Hair follicular keratinocyte (primary cell): ENCODE measurements around the gene BIRC5. TPM values are rescaled to one million over a fixed set of nuclear protein-coding genes. Genes with fewer than 3 reads are reported as not detected.

ENCODE experiments used
- total RNA-seq: library from RNA; depleted of rRNA; stranded (reverse); fragments of >200 nt; gene quantifications from 2 replicates; pipeline ENCODE4 v1.2.3, GENCODE V29; 2015

Gene BIRC5
- 25.3 and 69.2 TPM in 2 replicates for total RNA-seq

GRCh38 chr17:78214016-78214705, at the start of gene BIRC5:
BIRC5 (plus strand) TSS chr17:78214253; CDS start chr17:78214317, 64 bp downstream.

GRCh38 chr17:78168242-78168902, 45.7 kb upstream of the BIRC5 start, which contains the start of gene SYNGR2:
SYNGR2 (plus strand) TSS chr17:78168581; CDS start chr17:78168617, 36 bp downstream.

GRCh38 chr17:78186692-78187595, 27.1 kb upstream of the BIRC5 start, which contains the start of the genes AFMID and TK1:
AFMID (plus strand) TSS chr17:78187362; CDS start chr17:78187371, 9 bp downstream.
TK1 (minus strand) TSS chr17:78187052; CDS start chr17:78186994, 58 bp downstream.

GRCh38 chr17:78230996-78231935, 17.2 kb downstream of the BIRC5 start, which contains the start of gene TMEM235:
TMEM235 (plus strand) TSS chr17:78231631; CDS start chr17:78232024, 393 bp downstream.

Other genes starting within 250 kb of the BIRC5 start
- gene TMC6, start 85.5 kb upstream of the BIRC5 start, total RNA-seq: 34.8 and 82.6 TPM in 2 replicates
- 0.08 TPM in 1 of 2 replicates, not detected in the other for gene TMC8, start 83.5 kb upstream of the BIRC5 start, total RNA-seq
- gene C17orf99, start 67.9 kb upstream of the BIRC5 start, total RNA-seq: not detected in 2 replicates
- gene SYNGR2, start 45.7 kb upstream of the BIRC5 start, total RNA-seq: 35.1 and 52.7 TPM in 2 replicates
- gene TK1, start 27.2 kb upstream of the BIRC5 start, total RNA-seq: 56.5 and 150 TPM in 2 replicates
- 18.4 and 43.5 TPM in 2 replicates for gene AFMID, start 26.9 kb upstream of the BIRC5 start, total RNA-seq
- not detected in 2 replicates for gene TMEM235, start 17.4 kb downstream of the BIRC5 start, total RNA-seq
- 16.9 and 18.4 TPM in 2 replicates for gene SOCS3, start 145.8 kb downstream of the BIRC5 start, total RNA-seq
- 21.0 and 23.8 TPM in 2 replicates for gene PGS1, start 164.4 kb downstream of the BIRC5 start, total RNA-seq